Fibroblast of villous mesenchyme (primary cell): Measurements from ENCODE around the gene GPBP1. TPM values are rescaled to one million over a fixed set of nuclear protein-coding genes. Genes with fewer than 3 reads are reported as not detected.

Experiments
- DNase-seq: peaks from one replicate; pipeline ENCODE4 v3.0.0-alpha.2; 2010; ENCODE audit warnings: low read depth
- H3K4me3 ChIP-seq: 2 replicates; pipeline ENCODE4 v1.5.1; 2011; ENCODE audit warnings: low read depth, mild to moderate bottlenecking, low read length
- total RNA-seq: library from RNA; depleted of rRNA; stranded (reverse); fragments of >200 nt; gene quantifications from 2 replicates; pipeline ENCODE4 v1.2.3, GENCODE V29; 2012
- TF ChIP-seq, protein P1 (sequence below): IDR thresholded peaks from 2 replicates; pipeline ENCODE4 v1.5.1; 2012; ENCODE audit warnings: low read depth, mild to moderate bottlenecking, low read length; ENCODE audit not compliant: insufficient read depth

GPBP1 gene
- total RNA-seq, 1 donor: 73.0 TPM

DNA sequence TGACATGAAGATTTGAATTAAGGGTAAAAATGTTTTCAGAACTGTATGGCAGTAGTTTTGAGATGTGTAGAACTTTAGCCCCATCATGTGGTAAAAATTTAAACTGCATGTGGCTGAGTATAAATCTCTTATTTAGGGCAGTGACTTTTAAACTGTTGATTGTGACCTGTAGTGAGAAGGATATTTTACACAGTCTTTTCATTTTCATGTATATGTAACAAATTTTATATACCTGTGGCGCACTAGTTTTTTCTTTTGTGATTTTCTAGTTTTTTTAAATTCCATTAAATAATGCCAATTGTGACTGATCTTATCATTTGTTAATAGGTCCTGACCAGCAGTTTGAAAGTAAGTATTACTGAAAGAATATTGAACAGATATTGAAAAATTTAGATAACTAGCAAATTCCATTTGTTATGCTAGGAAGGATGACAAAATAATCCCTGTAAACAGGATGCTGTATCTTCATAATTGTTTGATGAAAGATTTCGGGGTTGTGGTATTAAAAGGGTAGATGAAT, 47.2 kb downstream of the GPBP1 start:
- no peak overlapping the region for H3K4me3 ChIP-seq
- peak; percentile 74 for DNase-seq
- TF ChIP-seq, protein P1, sequence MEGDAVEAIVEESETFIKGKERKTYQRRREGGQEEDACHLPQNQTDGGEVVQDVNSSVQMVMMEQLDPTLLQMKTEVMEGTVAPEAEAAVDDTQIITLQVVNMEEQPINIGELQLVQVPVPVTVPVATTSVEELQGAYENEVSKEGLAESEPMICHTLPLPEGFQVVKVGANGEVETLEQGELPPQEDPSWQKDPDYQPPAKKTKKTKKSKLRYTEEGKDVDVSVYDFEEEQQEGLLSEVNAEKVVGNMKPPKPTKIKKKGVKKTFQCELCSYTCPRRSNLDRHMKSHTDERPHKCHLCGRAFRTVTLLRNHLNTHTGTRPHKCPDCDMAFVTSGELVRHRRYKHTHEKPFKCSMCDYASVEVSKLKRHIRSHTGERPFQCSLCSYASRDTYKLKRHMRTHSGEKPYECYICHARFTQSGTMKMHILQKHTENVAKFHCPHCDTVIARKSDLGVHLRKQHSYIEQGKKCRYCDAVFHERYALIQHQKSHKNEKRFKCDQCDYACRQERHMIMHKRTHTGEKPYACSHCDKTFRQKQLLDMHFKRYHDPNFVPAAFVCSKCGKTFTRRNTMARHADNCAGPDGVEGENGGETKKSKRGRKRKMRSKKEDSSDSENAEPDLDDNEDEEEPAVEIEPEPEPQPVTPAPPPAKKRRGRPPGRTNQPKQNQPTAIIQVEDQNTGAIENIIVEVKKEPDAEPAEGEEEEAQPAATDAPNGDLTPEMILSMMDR: peak; percentile 81

DNA sequence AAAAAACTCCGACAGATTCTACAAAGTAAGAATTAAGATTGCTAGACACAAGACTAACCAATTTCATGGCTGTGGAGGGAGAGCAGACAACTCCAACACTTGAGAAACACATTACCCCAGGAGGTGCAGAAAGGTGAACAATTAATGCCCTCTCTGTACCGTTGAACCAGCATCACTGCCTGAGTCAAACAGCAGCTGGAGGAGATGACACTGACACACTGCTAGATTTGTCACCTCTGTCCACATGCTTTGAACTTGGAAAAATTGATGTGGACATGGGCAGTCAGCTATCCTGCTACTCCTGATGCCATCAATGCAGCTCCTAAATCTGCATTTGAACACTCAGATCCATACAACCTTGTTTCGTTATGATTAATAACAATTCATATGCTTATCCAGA, 51.7 kb downstream of the GPBP1 start:
- no peak overlapping the region for H3K4me3 ChIP-seq
- no peak for DNase-seq
- TF ChIP-seq, protein P1: no peak

DNA sequence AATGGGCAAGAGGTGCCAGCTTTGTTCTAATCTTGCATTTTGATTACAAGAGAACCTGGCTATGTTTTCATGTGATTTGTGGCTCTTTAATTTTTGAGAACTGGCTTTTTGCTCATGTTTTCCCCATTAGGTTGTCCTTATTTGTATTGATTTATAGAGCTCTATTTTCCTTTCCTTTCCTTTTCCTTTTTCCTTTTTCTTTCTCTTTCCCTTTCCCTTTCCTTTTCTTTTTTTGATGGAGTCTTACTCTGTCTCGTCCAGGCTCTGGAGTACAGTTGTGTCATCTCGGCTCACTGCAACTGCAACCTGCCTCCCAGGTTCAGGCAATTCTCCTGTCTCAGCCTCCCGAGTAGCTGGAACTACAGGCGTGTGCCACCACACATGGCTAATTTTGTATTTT, 55.5 kb downstream of the GPBP1 start:
- TF ChIP-seq, protein P1: no peak
- no peak overlapping the region for H3K4me3 ChIP-seq
- DNase-seq: no peak

DNA sequence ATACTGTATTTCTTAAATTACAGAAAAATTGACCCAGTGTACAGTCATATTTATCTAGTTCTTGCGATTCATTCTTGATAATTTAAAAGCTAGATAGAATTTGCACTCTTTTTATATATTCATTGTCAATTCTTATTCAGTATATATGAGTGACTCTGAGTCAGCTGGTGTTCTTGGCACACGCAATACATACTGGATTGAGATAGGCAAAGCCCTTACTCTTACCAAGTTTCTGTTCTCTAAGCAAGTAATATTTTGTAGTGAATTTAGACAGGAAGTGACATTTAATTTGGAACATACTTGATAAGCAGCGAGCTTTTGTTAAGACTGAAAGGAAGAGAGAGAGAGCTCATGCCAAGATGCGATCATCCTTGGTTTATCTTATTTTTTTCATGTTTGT, 57.7 kb downstream of the GPBP1 start:
- no peak for DNase-seq
- TF ChIP-seq, protein P1: no peak
- H3K4me3 ChIP-seq: no peak overlapping the region

DNA sequence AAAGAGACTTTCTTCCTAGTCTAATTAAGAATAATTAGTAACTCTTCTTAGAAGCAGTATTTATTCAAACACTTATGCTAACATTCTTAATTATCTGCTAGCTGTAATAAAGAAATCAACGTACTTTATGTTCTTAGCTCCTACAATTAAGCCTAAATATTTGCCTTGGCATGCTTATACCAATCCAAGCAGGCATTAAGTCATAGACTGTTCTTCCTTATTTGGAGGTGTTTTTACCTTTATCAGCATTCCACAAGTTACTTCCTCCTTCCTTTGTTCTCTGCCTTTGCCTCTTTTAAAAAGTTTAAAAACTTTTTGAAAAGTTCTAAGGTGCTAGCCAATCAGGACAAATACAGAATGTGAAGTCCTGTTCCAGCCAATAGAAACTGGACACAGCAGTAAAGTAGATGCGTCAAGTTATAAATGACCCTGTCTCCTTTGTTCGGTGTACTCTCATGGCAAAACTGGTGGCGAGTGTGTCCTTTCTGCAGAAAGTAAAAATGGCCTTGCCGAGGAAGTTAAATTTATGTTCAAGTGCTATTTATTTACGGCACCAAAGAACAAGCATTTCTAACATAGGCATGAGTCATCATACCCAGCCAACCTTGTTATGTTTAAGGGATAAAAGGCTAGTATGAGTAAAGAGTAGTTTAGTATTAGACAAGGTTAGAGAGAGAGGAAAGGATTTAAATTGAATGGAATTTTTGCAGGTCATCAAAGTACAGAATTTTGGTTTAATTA, 58.6 kb downstream of the GPBP1 start:
- TF ChIP-seq, protein P1: no peak
- DNase-seq: no peak
- no peak overlapping the region for H3K4me3 ChIP-seq

DNA sequence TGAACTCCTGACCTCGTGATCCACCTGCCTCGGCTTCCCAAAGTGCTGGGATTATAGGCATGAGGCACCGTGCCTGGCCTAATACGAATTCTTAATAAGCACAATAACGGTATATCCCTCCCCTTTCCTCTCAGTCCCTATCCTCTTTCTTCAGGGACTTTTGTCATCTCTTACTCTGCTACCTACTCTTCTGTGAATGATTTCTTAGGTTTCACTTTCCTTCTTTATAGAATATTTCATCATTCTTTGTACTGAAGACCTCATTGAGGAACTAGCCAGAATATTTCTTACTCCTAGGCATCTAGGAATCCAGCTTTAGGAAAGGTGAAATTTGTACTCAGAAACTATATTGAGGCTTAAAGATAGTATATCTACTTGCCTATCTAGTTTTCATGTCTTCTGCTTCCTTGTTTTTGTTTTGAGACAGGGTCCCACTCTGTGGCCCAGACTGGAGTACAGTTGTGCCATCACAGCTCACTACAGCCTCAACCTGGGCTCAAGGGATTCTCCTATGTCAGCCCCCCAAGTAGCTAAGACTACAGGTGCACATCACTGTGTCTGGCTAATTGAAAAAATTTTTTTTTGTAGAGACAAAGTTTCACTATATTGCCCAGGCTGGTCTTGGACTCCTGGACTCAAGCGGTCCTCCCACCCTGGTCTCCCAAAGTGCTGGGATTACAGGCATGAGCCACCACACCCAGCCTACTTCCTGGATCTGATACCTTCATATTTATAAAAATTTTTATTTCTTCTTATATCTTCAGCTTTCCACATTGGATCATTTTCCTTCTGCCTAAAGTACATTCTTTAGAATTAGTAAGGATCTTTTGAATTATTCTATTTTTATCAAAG, 69.7 kb downstream of the GPBP1 start:
- no peak overlapping the region for H3K4me3 ChIP-seq
- no peak for DNase-seq
- TF ChIP-seq, protein P1: no peak
